Measurements from ENCODE around the gene IL1RN. TPM values are rescaled to one million over a fixed set of nuclear protein-coding genes. Genes with fewer than 3 reads are reported as not detected.

The IL1RN gene
- total and polyA plus RNA-seq, 2 of the 13 experiments (the other 11 are each of a cell fraction or from before 2014, with no cell fraction given): 21.2 to 101 TPM

DNA sequence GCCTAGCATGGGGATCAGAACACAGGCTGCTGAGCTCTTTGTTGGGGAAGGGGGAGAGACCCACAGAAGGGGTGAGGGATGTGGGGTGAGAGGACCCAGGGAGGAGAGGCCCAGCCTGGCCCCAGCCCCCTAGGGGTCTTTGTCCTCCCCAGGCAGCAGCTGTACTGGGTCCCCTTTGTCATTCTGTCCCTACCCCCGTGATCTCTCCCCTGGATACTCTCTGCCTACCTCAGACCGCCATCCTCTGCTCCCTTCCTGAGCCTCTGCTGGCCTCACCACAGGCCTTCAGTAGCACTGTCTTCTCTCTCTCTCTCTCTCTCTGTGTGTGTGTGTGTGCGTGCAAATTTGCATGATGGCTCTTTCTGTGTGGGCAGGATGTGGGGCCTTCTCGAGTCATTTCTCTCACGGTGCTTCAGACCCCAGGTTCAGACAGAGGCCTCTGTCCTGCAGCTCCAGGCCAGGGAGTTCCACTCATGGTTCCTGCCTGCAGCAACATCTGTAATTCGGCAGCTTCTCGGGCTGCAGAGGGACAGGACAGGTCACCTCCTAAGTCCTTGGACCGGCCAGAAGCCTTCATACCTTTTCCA lies 47.7 kb downstream of the IL1RN start (continued):
- TF ChIP-seq CBFB (CRISPR knock-in tag; IDR thresholded peaks at IDR 0.05): no peak
- 0 out of 2 replicates have a peak, but pooled peaks have one; percentile 31 for TF ChIP-seq HDAC1 (CRISPR knock-in tag; IDR thresholded peaks at IDR 0.05)
- no peak for TF ChIP-seq U2AF2 (IDR thresholded peaks at IDR 0.05; ENCODE audit: low read depth, low read length)
- no peak for TF ChIP-seq KMT2A (CRISPR knock-in tag; IDR thresholded peaks at IDR 0.05)
- TF ChIP-seq, protein P1, sequence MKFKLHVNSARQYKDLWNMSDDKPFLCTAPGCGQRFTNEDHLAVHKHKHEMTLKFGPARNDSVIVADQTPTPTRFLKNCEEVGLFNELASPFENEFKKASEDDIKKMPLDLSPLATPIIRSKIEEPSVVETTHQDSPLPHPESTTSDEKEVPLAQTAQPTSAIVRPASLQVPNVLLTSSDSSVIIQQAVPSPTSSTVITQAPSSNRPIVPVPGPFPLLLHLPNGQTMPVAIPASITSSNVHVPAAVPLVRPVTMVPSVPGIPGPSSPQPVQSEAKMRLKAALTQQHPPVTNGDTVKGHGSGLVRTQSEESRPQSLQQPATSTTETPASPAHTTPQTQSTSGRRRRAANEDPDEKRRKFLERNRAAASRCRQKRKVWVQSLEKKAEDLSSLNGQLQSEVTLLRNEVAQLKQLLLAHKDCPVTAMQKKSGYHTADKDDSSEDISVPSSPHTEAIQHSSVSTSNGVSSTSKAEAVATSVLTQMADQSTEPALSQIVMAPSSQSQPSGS (CRISPR knock-in tag; IDR thresholded peaks at IDR 0.05): no peak
- TF ChIP-seq ZFX (CRISPR knock-in tag; IDR thresholded peaks at IDR 0.05; ENCODE audit: low read depth): peak; percentile 69
- TF ChIP-seq MXD4 (CRISPR knock-in tag; IDR thresholded peaks at IDR 0.05): no peak
- no peak for TF ChIP-seq ZNF34 (CRISPR knock-in tag; IDR thresholded peaks at IDR 0.05; ENCODE audit: borderline replicate concordance)
- TF ChIP-seq POGZ (CRISPR knock-in tag; IDR thresholded peaks at IDR 0.05): 0 out of 2 replicates have a peak, but pooled peaks have one; percentile 28
- no peak for TF ChIP-seq ATF7 (IDR thresholded peaks at IDR 0.05)
- 0 out of 2 replicates have a peak, but pooled peaks have one; percentile 48 for TF ChIP-seq ATF7 (CRISPR knock-in tag; IDR thresholded peaks at IDR 0.05)
- TF ChIP-seq ZNF136 (CRISPR knock-in tag; IDR thresholded peaks at IDR 0.05; ENCODE audit: low read depth): no peak
- no peak for TF ChIP-seq PAX8 (CRISPR knock-in tag; IDR thresholded peaks at IDR 0.05; ENCODE audit: borderline replicate concordance)
- no peak for TF ChIP-seq FOXA3 (CRISPR knock-in tag; IDR thresholded peaks at IDR 0.05)
- peak; percentile 40; the same call in 1 of the 2 replicates for TF ChIP-seq ZNF605 (CRISPR knock-in tag; IDR thresholded peaks at IDR 0.05)
- TF ChIP-seq KDM6A (CRISPR knock-in tag; IDR thresholded peaks at IDR 0.05; ENCODE audit: low read depth): no peak
- TF ChIP-seq ZNF292 (CRISPR knock-in tag; IDR thresholded peaks at IDR 0.05; ENCODE audit: borderline replicate concordance, low read depth): peak; percentile 13; the same call in 1 of the 2 replicates
- TF ChIP-seq ZKSCAN1 (IDR thresholded peaks at IDR 0.05; ENCODE audit: low read length): no peak
- no peak for TF ChIP-seq ZBTB20 (CRISPR knock-in tag; IDR thresholded peaks at IDR 0.05; ENCODE audit: borderline replicate concordance, low read depth)
- TF ChIP-seq HNRNPLL (IDR thresholded peaks at IDR 0.05; ENCODE audit: low read depth, low read length, poor library complexity, severe bottlenecking): no peak
- TF ChIP-seq NR2F6 (IDR thresholded peaks at IDR 0.05): no peak
- TF ChIP-seq NR2F6 (CRISPR knock-in tag; IDR thresholded peaks at IDR 0.05): no peak
- no peak for TF ChIP-seq ZNF75D (CRISPR knock-in tag; IDR thresholded peaks at IDR 0.05; ENCODE audit: borderline replicate concordance)
- peak; percentile 37; the same call in 1 of the 2 replicates for TF ChIP-seq ZNF556 (CRISPR knock-in tag; IDR thresholded peaks at IDR 0.05; ENCODE audit: borderline replicate concordance)
- peak; percentile 35; the same call in 1 of the 2 replicates for TF ChIP-seq ZNF224 (CRISPR knock-in tag; IDR thresholded peaks at IDR 0.05)
- TF ChIP-seq ZEB1 (IDR thresholded peaks at IDR 0.05; ENCODE audit: insufficient replicate concordance, low read depth): no peak
- TF ChIP-seq ZNF746 (CRISPR knock-in tag; IDR thresholded peaks at IDR 0.05): no peak
- TF ChIP-seq ZBTB21 (CRISPR knock-in tag; IDR thresholded peaks at IDR 0.05): no peak
- TF ChIP-seq, protein P2, sequence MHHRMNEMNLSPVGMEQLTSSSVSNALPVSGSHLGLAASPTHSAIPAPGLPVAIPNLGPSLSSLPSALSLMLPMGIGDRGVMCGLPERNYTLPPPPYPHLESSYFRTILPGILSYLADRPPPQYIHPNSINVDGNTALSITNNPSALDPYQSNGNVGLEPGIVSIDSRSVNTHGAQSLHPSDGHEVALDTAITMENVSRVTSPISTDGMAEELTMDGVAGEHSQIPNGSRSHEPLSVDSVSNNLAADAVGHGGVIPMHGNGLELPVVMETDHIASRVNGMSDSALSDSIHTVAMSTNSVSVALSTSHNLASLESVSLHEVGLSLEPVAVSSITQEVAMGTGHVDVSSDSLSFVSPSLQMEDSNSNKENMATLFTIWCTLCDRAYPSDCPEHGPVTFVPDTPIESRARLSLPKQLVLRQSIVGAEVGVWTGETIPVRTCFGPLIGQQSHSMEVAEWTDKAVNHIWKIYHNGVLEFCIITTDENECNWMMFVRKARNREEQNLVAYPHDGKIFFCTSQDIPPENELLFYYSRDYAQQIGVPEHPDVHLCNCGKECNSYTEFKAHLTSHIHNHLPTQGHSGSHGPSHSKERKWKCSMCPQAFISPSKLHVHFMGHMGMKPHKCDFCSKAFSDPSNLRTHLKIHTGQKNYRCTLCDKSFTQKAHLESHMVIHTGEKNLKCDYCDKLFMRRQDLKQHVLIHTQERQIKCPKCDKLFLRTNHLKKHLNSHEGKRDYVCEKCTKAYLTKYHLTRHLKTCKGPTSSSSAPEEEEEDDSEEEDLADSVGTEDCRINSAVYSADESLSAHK (CRISPR knock-in tag; IDR thresholded peaks at IDR 0.05; ENCODE audit: borderline replicate concordance): no peak
- TF ChIP-seq AGO1 (IDR thresholded peaks at IDR 0.05; ENCODE audit: low read depth, low read length, poor library complexity, severe bottlenecking): no peak
